HuH-7.5 (cell line): Measurements from ENCODE around the gene TGFB2.

ENCODE experiments used
- DNase-seq: peaks from one replicate; pipeline ENCODE4 v3.0.0; 2011; ENCODE audit warnings: low spot score

The TGFB2 gene

GRCh38 chr1:218362418-218363076 lies 17.4 kb downstream of the TGFB2 start:
- no peak for DNase-seq

GRCh38 chr1:218363141-218363540 lies 18.0 kb downstream of the TGFB2 start:
- no peak for DNase-seq

GRCh38 chr1:218364028-218364710 lies 19.0 kb downstream of the TGFB2 start:
- DNase-seq: no peak

GRCh38 chr1:218365226-218365999 lies 20.3 kb downstream of the TGFB2 start:
- DNase-seq: no peak

- DNase-seq: no peak
Measured at GRCh38 chr1:218366322-218367052, 21.4 kb downstream of the TGFB2 start.

GRCh38 chr1:218367118-218367517 lies 22.0 kb downstream of the TGFB2 start:
- no peak for DNase-seq

- no peak for DNase-seq
Measured at GRCh38 chr1:218368686-218369085, 23.6 kb downstream of the TGFB2 start.

GRCh38 chr1:218369688-218370511 lies 24.8 kb downstream of the TGFB2 start:
- no peak for DNase-seq

GRCh38 chr1:218371927-218372672 lies 27.0 kb downstream of the TGFB2 start:
- no peak for DNase-seq

GRCh38 chr1:218374401-218375353 lies 29.5 kb downstream of the TGFB2 start:
- DNase-seq: no peak

GRCh38 chr1:218376722-218377121 lies 31.6 kb downstream of the TGFB2 start:
- DNase-seq: no peak

GRCh38 chr1:218377143-218377660 lies 32.1 kb downstream of the TGFB2 start:
- DNase-seq: no peak

GRCh38 chr1:218380125-218380977 lies 35.2 kb downstream of the TGFB2 start:
- DNase-seq: no peak

- DNase-seq: no peak
Measured at GRCh38 chr1:218382261-218382660, 37.1 kb downstream of the TGFB2 start.

GRCh38 chr1:218383051-218383450 lies 37.9 kb downstream of the TGFB2 start:
- DNase-seq: no peak

- no peak for DNase-seq
Measured at GRCh38 chr1:218383681-218384080, 38.5 kb downstream of the TGFB2 start.

GRCh38 chr1:218384581-218384993 lies 39.5 kb downstream of the TGFB2 start:
- no peak for DNase-seq

GRCh38 chr1:218388591-218388990 lies 43.5 kb downstream of the TGFB2 start:
- DNase-seq: no peak
